Activated naive CD8-positive, alpha-beta T cell (primary cell): ENCODE measurements around the gene PRIMA1.

ENCODE experiments used
- H3K27ac Mint-ChIP-seq: one replicate; pipeline ENCODE4 v1.8.0; 2021; ENCODE audit warnings: mixed read lengths
- H3K27me3 Mint-ChIP-seq: one replicate; pipeline ENCODE4 v1.8.0; 2021; ENCODE audit warnings: mixed read lengths
- H3K36me3 Mint-ChIP-seq: one replicate; pipeline ENCODE4 v1.8.0; 2021; ENCODE audit warnings: mixed read lengths
- H3K4me1 Mint-ChIP-seq: one replicate; pipeline ENCODE4 v1.8.0; 2021; ENCODE audit warnings: low read depth, mixed read lengths
- H3K4me3 Mint-ChIP-seq: one replicate; pipeline ENCODE4 v1.8.0; 2021; ENCODE audit warnings: mild to moderate bottlenecking, mixed read lengths
- H3K9me3 Mint-ChIP-seq: one replicate; pipeline ENCODE4 v1.8.0; 2021; ENCODE audit warnings: low read depth, mixed read lengths

Gene PRIMA1

GRCh38 chr14:93734086-93734822 is 54.0 kb downstream of the PRIMA1 start:
- Mint-ChIP-seq H3K9me3 (no peaks in the 10 kb centered on the region), H3K27ac (no peak overlapping the region)

GRCh38 chr14:93733631-93734030 is 54.7 kb downstream of the PRIMA1 start:
- Mint-ChIP-seq H3K4me3 (no peak overlapping the region), H3K9me3 (no peaks in the 10 kb centered on the region), H3K27ac (no peak overlapping the region), H3K36me3 (no peaks in the 10 kb centered on the region), H3K27me3 (peaks cover 2% of the 10 kb centered on the region), H3K4me1 (no peaks in the 10 kb centered on the region)

More at GRCh38 chr14:93734086-93734822, 54.0 kb downstream of the PRIMA1 start:
- H3K4me1 Mint-ChIP-seq = no peaks in the 10 kb centered on the region
- H3K27me3 Mint-ChIP-seq = peaks cover 2% of the 10 kb centered on the region
- H3K36me3 Mint-ChIP-seq = no peaks in the 10 kb centered on the region
- no peak overlapping the region for H3K4me3 Mint-ChIP-seq

- no peaks in the 10 kb centered on the region for H3K4me1 Mint-ChIP-seq
- H3K36me3 Mint-ChIP-seq = no peaks in the 10 kb centered on the region
- H3K4me3 Mint-ChIP-seq = no peak overlapping the region
- H3K27me3 Mint-ChIP-seq = peaks cover 2% of the 10 kb centered on the region
- H3K9me3 Mint-ChIP-seq = no peaks in the 10 kb centered on the region
- H3K27ac Mint-ChIP-seq = no peak overlapping the region
These were observed 55.1 kb downstream of the PRIMA1 start for GRCh38 chr14:93733231-93733630.

GRCh38 chr14:93732524-93732923 is 55.8 kb downstream of the PRIMA1 start:
- H3K27ac Mint-ChIP-seq = no peak overlapping the region
- H3K9me3 Mint-ChIP-seq = no peaks in the 10 kb centered on the region
- H3K4me1 Mint-ChIP-seq = no peaks in the 10 kb centered on the region
- no peaks in the 10 kb centered on the region for H3K36me3 Mint-ChIP-seq
- H3K27me3 Mint-ChIP-seq = peaks cover 2% of the 10 kb centered on the region
- H3K4me3 Mint-ChIP-seq = no peak overlapping the region

- no peaks in the 10 kb centered on the region for H3K4me1 Mint-ChIP-seq
- no peaks in the 10 kb centered on the region for H3K9me3 Mint-ChIP-seq
- H3K36me3 Mint-ChIP-seq = no peaks in the 10 kb centered on the region
- no peak overlapping the region for H3K4me3 Mint-ChIP-seq
- H3K27me3 Mint-ChIP-seq = no peaks in the 10 kb centered on the region
- H3K27ac Mint-ChIP-seq = no peak overlapping the region
These were observed 56.5 kb downstream of the PRIMA1 start for GRCh38 chr14:93731753-93732152.

- no peaks in the 10 kb centered on the region for H3K9me3 Mint-ChIP-seq
- H3K36me3 Mint-ChIP-seq = no peaks in the 10 kb centered on the region
- H3K4me1 Mint-ChIP-seq = no peaks in the 10 kb centered on the region
- no peak overlapping the region for H3K4me3 Mint-ChIP-seq
- H3K27ac Mint-ChIP-seq = no peak overlapping the region
- no peaks in the 10 kb centered on the region for H3K27me3 Mint-ChIP-seq
These were observed 58.3 kb downstream of the PRIMA1 start for GRCh38 chr14:93729993-93730392.

GRCh38 chr14:93728651-93729016 is 59.7 kb downstream of the PRIMA1 start:
- H3K4me3 Mint-ChIP-seq = no peak overlapping the region
- no peaks in the 10 kb centered on the region for H3K4me1 Mint-ChIP-seq
- no peaks in the 10 kb centered on the region for H3K36me3 Mint-ChIP-seq
- no peaks in the 10 kb centered on the region for H3K9me3 Mint-ChIP-seq
- H3K27ac Mint-ChIP-seq = no peak overlapping the region
- H3K27me3 Mint-ChIP-seq = no peaks in the 10 kb centered on the region

- no peaks in the 10 kb centered on the region for H3K27me3 Mint-ChIP-seq
- H3K4me1 Mint-ChIP-seq = no peaks in the 10 kb centered on the region
- H3K9me3 Mint-ChIP-seq = no peaks in the 10 kb centered on the region
- no peak overlapping the region for H3K27ac Mint-ChIP-seq
- H3K36me3 Mint-ChIP-seq = no peaks in the 10 kb centered on the region
- H3K4me3 Mint-ChIP-seq = no peak overlapping the region
These were observed 60.2 kb downstream of the PRIMA1 start for GRCh38 chr14:93727917-93728650.

GRCh38 chr14:93727039-93727740 is 61.1 kb downstream of the PRIMA1 start:
- no peak overlapping the region for H3K4me3 Mint-ChIP-seq
- H3K9me3 Mint-ChIP-seq = no peaks in the 10 kb centered on the region
- H3K27me3 Mint-ChIP-seq = no peaks in the 10 kb centered on the region
- no peaks in the 10 kb centered on the region for H3K4me1 Mint-ChIP-seq
- no peaks in the 10 kb centered on the region for H3K36me3 Mint-ChIP-seq
- no peak overlapping the region for H3K27ac Mint-ChIP-seq

- Mint-ChIP-seq H3K9me3 (no peaks in the 10 kb centered on the region), H3K4me1 (no peaks in the 10 kb centered on the region), H3K27me3 (no peaks in the 10 kb centered on the region), H3K27ac (no peak overlapping the region), H3K4me3 (no peak overlapping the region), H3K36me3 (no peaks in the 10 kb centered on the region)
These were observed 62.3 kb downstream of the PRIMA1 start for GRCh38 chr14:93725993-93726392.

GRCh38 chr14:93725002-93725582 is 63.2 kb downstream of the PRIMA1 start:
- Mint-ChIP-seq H3K4me1 (no peaks in the 10 kb centered on the region), H3K27ac (no peak overlapping the region), H3K36me3 (no peaks in the 10 kb centered on the region), H3K4me3 (no peak overlapping the region), H3K27me3 (no peaks in the 10 kb centered on the region), H3K9me3 (no peaks in the 10 kb centered on the region)

GRCh38 chr14:93723001-93723400 is 65.3 kb downstream of the PRIMA1 start:
- Mint-ChIP-seq H3K4me1 (no peaks in the 10 kb centered on the region), H3K27ac (no peak overlapping the region), H3K36me3 (no peaks in the 10 kb centered on the region), H3K9me3 (no peaks in the 10 kb centered on the region), H3K27me3 (no peaks in the 10 kb centered on the region), H3K4me3 (no peak overlapping the region)

GRCh38 chr14:93720981-93721483 is 67.3 kb downstream of the PRIMA1 start:
- Mint-ChIP-seq H3K9me3 (no peaks in the 10 kb centered on the region), H3K4me1 (no peaks in the 10 kb centered on the region), H3K27me3 (no peaks in the 10 kb centered on the region), H3K4me3 (no peak overlapping the region), H3K36me3 (no peaks in the 10 kb centered on the region), H3K27ac (no peak overlapping the region)

GRCh38 chr14:93720076-93720815 is 68.0 kb downstream of the PRIMA1 start:
- no peaks in the 10 kb centered on the region for H3K9me3 Mint-ChIP-seq
- no peak overlapping the region for H3K4me3 Mint-ChIP-seq
- no peak overlapping the region for H3K27ac Mint-ChIP-seq
- H3K27me3 Mint-ChIP-seq = no peaks in the 10 kb centered on the region
- no peaks in the 10 kb centered on the region for H3K4me1 Mint-ChIP-seq
- H3K36me3 Mint-ChIP-seq = no peaks in the 10 kb centered on the region
